SK-N-MC (cell line): ENCODE data around the gene YKT6.

Experiments used
- EZH2 ChIP-seq: fragments of 200-600 bp; sonication (generic); IDR thresholded peaks from one replicate; pipeline ENCODE4 v1.6.1; 2017; ENCODE audit warnings: antibody characterized with exemption
- POLR2AphosphoS5 ChIP-seq: IDR thresholded peaks from 2 replicates; pipeline ENCODE4 v1.6.1; 2012; ENCODE audit warnings: mild to moderate bottlenecking, low read depth, low read length, borderline replicate concordance

- TF ChIP-seq EZH2 (no peak), POLR2AphosphoS5 (no peak)
These were observed 1.0 kb downstream of the YKT6 start for GRCh38 chr7:44201813-44202212.
